Naive B cell (primary cell): Measurements from ENCODE around the gene BRPF1. TPM values are rescaled to one million over a fixed set of nuclear protein-coding genes. Genes with fewer than 3 reads are reported as not detected.

ENCODE experiments used
- ATAC-seq, 2 donors: fragments of 150-1000 bp; cut with Tn5 transposase; 2 replicates each; pipeline ENCODE4 v1.10.0; 2021; ENCODE audit warnings: low read depth in 2 of 2, mild to moderate bottlenecking in 2 of 2, moderate library complexity in 2 of 2
- DNase-seq: peaks from one replicate; pipeline ENCODE4 v3.0.0; 2022
- H3K27ac Mint-ChIP-seq, 6 donors: one replicate each; pipeline ENCODE4 v1.8.0; 2020 to 2022; ENCODE audit warnings: mild to moderate bottlenecking in 6 of 6, mixed read lengths in 6 of 6, moderate library complexity in 5 of 6, inconsistent platforms in 2 of 6
- H3K27me3 Mint-ChIP-seq, 3 donors: one replicate each; pipeline ENCODE4 v1.8.0; 2021 to 2022; ENCODE audit warnings: mixed read lengths in 3 of 3, mild to moderate bottlenecking in 1 of 3
- H3K36me3 Mint-ChIP-seq, 2 donors: one replicate each; pipeline ENCODE4 v1.8.0; 2020 to 2022; ENCODE audit warnings: mixed read lengths in 2 of 2, inconsistent platforms in 1 of 2, mild to moderate bottlenecking in 1 of 2
- H3K4me1 Mint-ChIP-seq, 3 donors: one replicate each; pipeline ENCODE4 v1.8.0; 2020 to 2022; ENCODE audit warnings: mixed read lengths in 3 of 3, inconsistent platforms in 1 of 3, mild to moderate bottlenecking in 1 of 3, moderate library complexity in 1 of 3
- H3K4me3 Mint-ChIP-seq, 8 donors: one replicate each; pipeline ENCODE4 v1.8.0; 2020 to 2022; ENCODE audit warnings: mild to moderate bottlenecking in 8 of 8, mixed read lengths in 8 of 8, moderate library complexity in 8 of 8, inconsistent platforms in 2 of 8
- H3K9me3 Mint-ChIP-seq, 7 donors: one replicate each; pipeline ENCODE4 v1.8.0; 2020 to 2022; ENCODE audit warnings: mixed read lengths in 7 of 7, mild to moderate bottlenecking in 5 of 7, inconsistent platforms in 2 of 7, moderate library complexity in 1 of 7
- polyA plus RNA-seq, 6 donors: library from polyadenylated mRNA; unstranded; fragments of 300-500 nt; fragmentation: Illumina TruSeq; gene quantifications; one replicate each; pipeline ENCODE4 v1.2.3, GENCODE V29; 2021; ENCODE audit warnings: low read depth in 6 of 6

Gene BRPF1
- polyA plus RNA-seq, 6 donors from 2014 or later, result 3.0 to 22.0 (median 9.0) TPM

GRCh38 chr3:9712415-9712814 is 19.1 kb upstream of the BRPF1 start:
- Mint-ChIP-seq H3K4me1 (peaks cover 0 to 7% (median under 1%) of the 10 kb centered on the region in 3 donors), H3K36me3 (no peaks in the 10 kb centered on the region), H3K4me3 (no peak overlapping the region), H3K27me3 (peaks cover 1 to 22% (median 16%) of the 10 kb centered on the region in 3 donors), H3K9me3 (no peaks in the 10 kb centered on the region), H3K27ac (no peak overlapping the region)
- DNase-seq, result no peak
- no peak for ATAC-seq

DNA sequence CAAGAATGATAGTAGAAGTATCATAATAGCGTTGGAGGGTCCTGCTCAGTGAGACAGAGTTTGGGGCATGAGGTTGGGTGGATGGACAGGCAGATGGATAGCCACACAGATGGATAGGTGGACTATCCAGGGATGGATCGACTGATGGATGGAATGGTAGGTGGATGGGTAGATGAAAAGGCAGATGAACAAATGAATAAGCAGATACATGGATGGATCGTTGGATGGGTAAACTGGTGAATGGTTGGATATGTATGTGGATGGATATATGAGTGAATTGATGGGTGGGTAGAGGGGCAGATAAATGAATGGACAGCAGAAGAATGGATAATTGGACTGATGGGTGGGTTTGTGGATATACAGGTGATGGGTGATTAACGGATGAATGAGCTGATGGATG is 18.4 kb upstream of the BRPF1 start:
- Mint-ChIP-seq H3K4me3 (no peak overlapping the region), H3K4me1 (peaks cover 0 to 7% (median 4%) of the 10 kb centered on the region in 3 donors), H3K27me3 (peaks cover 0 to 22% (median 16%) of the 10 kb centered on the region in 3 donors), H3K27ac (peak overlapping the region in 1 of 6 donors; percentile 37), H3K36me3 (no peaks in the 10 kb centered on the region), H3K9me3 (no peaks in the 10 kb centered on the region)
- ATAC-seq, result no peak
- no peak for DNase-seq

GRCh38 chr3:9715136-9715535 is 16.4 kb upstream of the BRPF1 start:
- ATAC-seq (no peak), DNase-seq (no peak)
- Mint-ChIP-seq H3K4me3 (no peak overlapping the region), H3K36me3 (no peaks in the 10 kb centered on the region), H3K27ac (no peak overlapping the region), H3K4me1 (peaks cover 0 to 7% (median 4%) of the 10 kb centered on the region in 3 donors), H3K27me3 (peaks cover 0 to 22% (median 16%) of the 10 kb centered on the region in 3 donors), H3K9me3 (no peaks in the 10 kb centered on the region)

DNA sequence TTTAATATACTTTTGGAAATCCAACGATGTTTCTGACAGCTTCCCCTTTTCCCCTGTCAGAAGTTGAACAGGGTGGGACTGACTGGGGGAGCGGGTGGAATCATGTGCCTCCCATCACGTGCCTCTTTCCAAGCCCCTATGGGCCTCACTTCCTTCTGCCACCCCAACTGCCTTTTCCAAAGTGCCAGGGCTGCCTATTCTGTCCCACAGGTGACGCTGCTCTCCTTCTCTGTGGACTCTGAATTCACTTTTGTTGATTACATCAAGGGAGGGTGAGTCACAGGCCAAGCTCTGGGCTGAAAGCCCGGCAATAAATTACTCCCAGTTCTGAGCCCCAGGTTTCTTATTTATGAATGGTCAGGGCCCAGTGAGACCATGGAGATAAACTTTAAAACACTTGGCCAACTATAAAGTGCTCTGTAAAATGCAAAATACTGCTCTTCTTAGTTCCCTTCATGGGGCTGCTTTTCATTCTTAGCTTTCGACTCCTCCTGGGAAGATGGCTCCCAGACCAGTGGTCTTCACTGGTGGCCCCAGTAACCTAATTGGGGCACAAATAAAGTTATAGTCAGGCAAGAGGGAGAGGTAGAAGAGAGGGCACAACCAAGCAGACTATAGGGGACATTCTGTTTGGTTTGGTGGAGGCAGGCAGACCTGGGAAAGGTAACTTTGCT is 15.6 kb upstream of the BRPF1 start:
- Mint-ChIP-seq H3K27me3 (peaks cover 0 to 16% (median 15%) of the 10 kb centered on the region in 3 donors), H3K4me1 (peaks cover 0 to 9% (median 4%) of the 10 kb centered on the region in 3 donors), H3K36me3 (no peaks in the 10 kb centered on the region), H3K4me3 (no peak overlapping the region), H3K27ac (peak overlapping the region in 3 of 6 donors; percentile 25 to 52 (median 33)), H3K9me3 (no peaks in the 10 kb centered on the region)
- no peak for DNase-seq
- peak; percentile 20 to 54 for ATAC-seq

GRCh38 chr3:9716801-9717555 is 14.6 kb upstream of the BRPF1 start:
- Mint-ChIP-seq H3K27ac (peak overlapping the region in 1 of 6 donors; percentile 28), H3K4me3 (no peak overlapping the region), H3K4me1 (peaks cover 9 to 19% (median 10%) of the 10 kb centered on the region in 3 donors), H3K9me3 (no peaks in the 10 kb centered on the region), H3K36me3 (no peaks in the 10 kb centered on the region), H3K27me3 (peaks cover 0 to 12% (median 11%) of the 10 kb centered on the region in 3 donors)
- no peak for ATAC-seq
- no peak for DNase-seq

GRCh38 chr3:9717563-9717962 is 14.0 kb upstream of the BRPF1 start:
- ATAC-seq (no peak), DNase-seq (no peak)
- Mint-ChIP-seq H3K4me3 (no peak overlapping the region), H3K27me3 (peaks cover 0 to 12% (median 10%) of the 10 kb centered on the region in 3 donors), H3K36me3 (no peaks in the 10 kb centered on the region), H3K4me1 (peaks cover 9 to 19% (median 10%) of the 10 kb centered on the region in 3 donors), H3K27ac (peak overlapping the region in 1 of 6 donors; percentile 93), H3K9me3 (no peaks in the 10 kb centered on the region)

DNA sequence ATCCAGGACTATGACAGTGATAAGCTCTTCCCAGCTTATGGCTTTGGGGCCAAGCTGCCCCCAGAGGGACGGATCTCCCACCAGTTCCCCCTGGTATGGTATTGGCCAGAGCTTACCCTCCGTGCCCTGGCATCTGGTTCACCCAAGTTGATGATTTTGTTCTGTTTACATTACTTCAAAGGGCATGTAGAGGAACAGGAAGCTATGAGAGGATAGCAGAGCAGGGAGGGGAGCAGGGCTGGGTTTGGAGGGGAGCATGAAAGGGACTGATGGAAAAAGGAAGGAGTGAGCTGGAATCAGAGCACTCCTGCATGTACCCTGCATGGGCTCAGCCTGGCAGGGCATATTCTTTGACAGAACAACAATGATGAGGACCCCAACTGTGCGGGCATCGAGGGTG is 13.4 kb upstream of the BRPF1 start:
- no peak for ATAC-seq
- Mint-ChIP-seq H3K27ac (no peak overlapping the region), H3K4me3 (no peak overlapping the region)

DNA sequence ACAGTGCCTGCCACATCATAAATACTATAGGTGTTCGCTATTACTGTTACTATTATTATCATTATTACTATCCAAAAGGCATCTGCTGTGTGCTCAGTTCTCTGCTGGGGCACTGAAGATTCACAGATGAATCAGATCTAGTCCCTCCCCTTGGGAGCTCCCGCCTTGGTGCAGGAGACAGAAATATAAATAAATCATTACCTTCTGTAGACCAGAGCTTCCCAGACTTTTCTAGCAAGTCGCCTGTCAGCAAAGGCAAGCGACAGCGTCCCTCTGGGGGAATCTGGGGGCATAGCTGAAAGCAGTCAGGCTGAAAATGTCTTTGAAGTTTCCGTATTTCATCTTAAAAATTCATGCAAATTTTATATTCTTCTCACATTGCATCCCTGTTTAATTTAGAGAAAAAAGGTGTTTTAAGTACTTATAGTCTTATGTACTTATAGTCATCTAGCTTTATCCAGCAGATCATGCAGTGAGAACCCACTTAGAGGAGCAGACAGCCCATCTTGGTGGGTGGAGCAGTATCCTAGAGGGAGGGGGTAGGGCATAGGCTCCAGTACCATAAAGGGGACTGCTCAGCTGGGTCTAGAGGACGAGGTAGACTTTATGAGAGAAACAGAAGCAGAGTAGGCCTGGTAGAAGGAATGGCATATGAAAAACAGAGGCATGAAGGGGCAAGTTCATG is 10.4 kb upstream of the BRPF1 start:
- H3K27me3 Mint-ChIP-seq, result no peaks in the 10 kb centered on the region
- H3K36me3 Mint-ChIP-seq, result no peaks in the 10 kb centered on the region
- no peaks in the 10 kb centered on the region for H3K9me3 Mint-ChIP-seq
- H3K4me3 Mint-ChIP-seq, result peak overlapping the region in 6 of 8 donors; percentile 4 to 68 (median 30)
- no peak for DNase-seq
- ATAC-seq, result peak; percentile 23 to 49
- H3K4me1 Mint-ChIP-seq, result peaks cover 9 to 12% (median 10%) of the 10 kb centered on the region in 3 donors
- H3K27ac Mint-ChIP-seq, result peak overlapping the region in 4 of 6 donors; percentile 39 to 76 (median 64)

More for the DNA sequence above, 13.4 kb upstream of the BRPF1 start:
- Mint-ChIP-seq H3K4me1 (peaks cover 9 to 19% (median 10%) of the 10 kb centered on the region in 3 donors), H3K27me3 (peaks cover 0 to 7% (median 5%) of the 10 kb centered on the region in 3 donors), H3K9me3 (no peaks in the 10 kb centered on the region), H3K36me3 (no peaks in the 10 kb centered on the region)
- DNase-seq, result no peak

GRCh38 chr3:9721700-9722060 is 9.9 kb upstream of the BRPF1 start:
- ATAC-seq (peak; percentile 23 to 32), DNase-seq (no peak)
- Mint-ChIP-seq H3K27me3 (no peaks in the 10 kb centered on the region), H3K27ac (peak overlapping the region in 3 of 6 donors; percentile 39 to 75 (median 54)), H3K4me1 (peaks cover 9 to 14% (median 11%) of the 10 kb centered on the region in 3 donors), H3K4me3 (peak overlapping the region in 6 of 8 donors; percentile 4 to 68 (median 27)), H3K36me3 (no peaks in the 10 kb centered on the region), H3K9me3 (no peaks in the 10 kb centered on the region)

- ATAC-seq (no peak), DNase-seq (no peak)
- peak overlapping the region in 1 of 6 donors; percentile 50 for H3K27ac Mint-ChIP-seq
- no peaks in the 10 kb centered on the region for H3K27me3 Mint-ChIP-seq
- peaks cover 31 to 36% (median 33%) of the 10 kb centered on the region in 3 donors for H3K4me1 Mint-ChIP-seq
- H3K4me3 Mint-ChIP-seq, result peak overlapping the region in 3 of 8 donors; percentile 6 to 65 (median 50)
- H3K9me3 Mint-ChIP-seq, result no peaks in the 10 kb centered on the region
- H3K36me3 Mint-ChIP-seq, result no peaks in the 10 kb centered on the region
Measured at GRCh38 chr3:9725775-9726515, 5.6 kb upstream of the BRPF1 start.

DNA sequence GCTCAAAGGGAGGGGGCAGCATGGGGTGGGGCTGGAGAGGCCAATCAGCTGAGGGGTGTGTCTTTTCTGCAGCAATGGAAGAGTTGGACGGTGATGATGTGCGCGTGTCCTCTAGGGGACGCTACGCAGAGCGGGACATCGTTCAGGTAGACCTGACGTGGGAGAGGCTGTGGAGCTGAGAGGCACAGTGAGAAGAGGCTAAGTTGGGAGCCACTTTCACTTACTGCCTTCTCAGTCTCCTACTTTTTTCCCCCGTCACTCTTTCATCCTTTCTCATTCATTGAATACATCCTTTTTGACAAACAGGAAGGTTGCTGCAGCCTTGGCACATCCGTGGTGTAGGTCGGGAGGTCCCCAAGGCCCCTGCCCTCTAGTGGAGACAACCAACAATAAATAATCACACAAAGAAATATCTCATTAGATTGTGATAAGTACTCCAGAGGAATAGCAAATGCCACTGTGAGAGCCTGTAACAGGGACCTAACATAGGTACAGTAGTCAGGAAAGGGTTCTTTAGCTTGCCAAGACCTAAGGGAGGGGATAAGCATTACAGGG is 4.4 kb upstream of the BRPF1 start:
- ATAC-seq (peak; percentile 24 to 33), DNase-seq (peak; percentile 65)
- H3K9me3 Mint-ChIP-seq, result no peaks in the 10 kb centered on the region
- H3K4me3 Mint-ChIP-seq, result peak overlapping the region; percentile 37 to 81 (median 66)
- H3K4me1 Mint-ChIP-seq, result peaks cover 22 to 33% (median 24%) of the 10 kb centered on the region in 3 donors
- H3K27ac Mint-ChIP-seq, result peak overlapping the region in 5 of 6 donors; percentile 7 to 87 (median 13)
- no peaks in the 10 kb centered on the region for H3K27me3 Mint-ChIP-seq
- H3K36me3 Mint-ChIP-seq, result no peaks in the 10 kb centered on the region

DNA sequence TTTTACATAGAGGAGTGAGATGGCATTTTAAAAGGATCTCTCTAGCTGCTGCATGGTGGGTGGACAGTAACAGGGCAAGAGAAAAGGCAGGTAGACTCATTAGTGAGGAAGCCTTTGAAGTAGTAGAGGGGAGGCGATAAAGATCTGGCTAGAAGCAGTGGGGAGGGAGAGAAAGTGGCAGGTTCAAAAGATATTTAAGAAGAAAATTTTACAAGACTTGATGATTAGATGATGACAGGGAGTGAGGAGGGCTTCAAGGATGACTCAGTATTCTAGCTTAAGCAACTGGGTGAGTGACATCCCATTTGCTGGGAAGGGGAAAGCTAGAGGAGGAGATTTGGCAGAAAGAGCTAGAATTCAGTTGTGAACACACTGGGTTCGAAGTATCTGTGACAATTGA is 3.8 kb upstream of the BRPF1 start:
- H3K36me3 Mint-ChIP-seq, result no peaks in the 10 kb centered on the region
- peak overlapping the region in 3 of 8 donors; percentile 63 to 76 (median 65) for H3K4me3 Mint-ChIP-seq
- H3K4me1 Mint-ChIP-seq, result peaks cover 29 to 37% (median 30%) of the 10 kb centered on the region in 3 donors
- no peak for DNase-seq
- peak overlapping the region in 4 of 6 donors; percentile 7 to 74 (median 24) for H3K27ac Mint-ChIP-seq
- ATAC-seq, result no peak
- no peaks in the 10 kb centered on the region for H3K27me3 Mint-ChIP-seq
- H3K9me3 Mint-ChIP-seq, result no peaks in the 10 kb centered on the region
